ENCODE data around the gene MIPEP. TPM values are rescaled to one million over a fixed set of nuclear protein-coding genes. Genes with fewer than 3 reads are reported as not detected.
"Not testable (repeated sequence)": the region's sequence is repeated elsewhere in the genome, so short reads cannot be mapped to it uniquely, and the experiment has no call there.

MIPEP gene
- total RNA-seq, 2 experiments from 2014 or later = 13.2 to 15.5 TPM

DNA sequence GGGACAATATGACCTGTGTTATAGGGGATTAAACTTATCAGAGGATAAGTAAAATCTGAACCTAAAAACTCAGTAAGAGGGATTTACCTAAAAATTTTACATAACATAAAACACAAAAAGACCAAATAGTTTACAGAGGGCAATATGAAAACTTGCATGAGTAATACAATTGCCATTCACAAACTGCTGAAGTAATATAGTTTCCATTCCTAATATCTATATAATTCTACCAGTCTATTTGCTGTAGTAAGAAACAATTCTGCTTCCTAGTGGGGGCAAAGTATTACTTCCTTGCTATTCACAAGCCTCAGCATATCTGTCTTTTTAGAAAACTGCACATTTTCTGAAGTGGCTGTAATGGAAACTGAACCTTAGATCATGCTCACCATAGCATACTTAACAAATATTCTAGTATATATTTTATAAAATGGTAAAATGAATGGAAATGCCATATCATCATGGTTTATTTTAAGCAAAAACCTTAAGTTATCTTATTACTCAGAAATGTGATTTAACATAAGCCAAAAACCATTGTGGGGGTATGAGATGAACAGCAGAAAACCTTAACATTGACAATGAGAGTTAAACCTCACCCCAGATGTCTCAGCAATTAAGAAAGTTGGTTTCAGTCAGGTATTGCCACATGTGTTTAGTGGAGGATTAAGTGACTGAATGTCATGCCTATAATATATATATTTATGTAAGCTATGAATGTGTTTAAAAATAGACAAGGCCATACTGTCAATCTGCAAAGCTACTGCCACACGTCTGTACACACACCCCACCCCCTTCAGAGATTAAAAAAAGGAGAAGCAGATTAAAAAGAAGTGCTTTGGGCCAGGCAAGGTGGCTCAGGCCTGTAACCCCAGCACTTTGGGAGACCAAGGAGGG is 136.8 kb downstream of the MIPEP start:
- POLR2A ChIA-PET = no interaction called here
- DNase-seq (no peak), ATAC-seq (peak; percentile 78)
- H3K4me3 Mint-ChIP-seq = no peak overlapping the region
- peaks cover 3% of the 10 kb centered on the region for H3K27me3 Mint-ChIP-seq
- H3K4me1 Mint-ChIP-seq = peaks cover 44% of the 10 kb centered on the region
- H3K27ac Mint-ChIP-seq = no peak overlapping the region
- no peaks in the 10 kb centered on the region for H3K9me3 Mint-ChIP-seq (ENCODE audit: low read depth)
- intact Hi-C loops (cut with DNase I, micrococcal nuclease) = loop anchor here (1.0 to 5.0 kb wide), 3 partner anchors 42 to 285 kb away; no protein-coding TSS in a partner anchor
- peaks cover 6% of the 10 kb centered on the region for H3K36me3 Mint-ChIP-seq (ENCODE audit: low read depth)
- CTCF ChIA-PET = interaction anchor here (1.1 kb wide), 1 partner anchor 9 kb away, joined by 3 read pairs; no protein-coding TSS in a partner anchor

DNA sequence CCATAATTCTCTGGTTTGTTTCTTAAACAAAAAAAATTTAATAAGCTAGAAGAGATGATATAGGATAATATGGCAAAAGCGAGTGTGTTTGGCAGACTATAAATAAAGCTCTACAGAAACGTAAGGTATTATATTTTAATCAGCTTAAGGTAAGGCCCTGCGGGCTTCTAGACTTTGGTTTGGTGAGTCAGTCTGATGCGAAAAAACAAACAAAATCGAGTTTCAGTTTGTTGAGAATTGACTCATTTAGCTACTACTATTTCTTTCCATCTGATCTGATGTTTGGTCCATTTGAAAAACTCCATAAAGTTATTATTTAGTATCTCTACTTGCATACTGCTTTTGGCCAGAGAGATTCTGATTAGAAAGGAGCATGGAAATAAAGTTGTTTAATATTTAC is 138.0 kb downstream of the MIPEP start:
- Mint-ChIP-seq H3K4me1 (peaks cover 44% of the 10 kb centered on the region), H3K4me3 (no peak overlapping the region), H3K9me3 (ENCODE audit: low read depth) (no peaks in the 10 kb centered on the region), H3K36me3 (ENCODE audit: low read depth) (peaks cover 5% of the 10 kb centered on the region), H3K27me3 (peaks cover 3% of the 10 kb centered on the region), H3K27ac (peak overlapping the region; percentile 34)
- DNase-seq (no peak), ATAC-seq (no peak)
- ChIA-PET POLR2A (no interaction called here), CTCF (interaction anchor here (0.9 kb wide), 1 partner anchor 9 kb away, joined by 3 read pairs; no protein-coding TSS in a partner anchor)
- intact Hi-C loops (cut with DNase I, micrococcal nuclease) = loop anchor here in 1 of 2 experiments (1.0 to 5.0 kb wide), 3 partner anchors 8 to 284 kb away; no protein-coding TSS in a partner anchor

DNA sequence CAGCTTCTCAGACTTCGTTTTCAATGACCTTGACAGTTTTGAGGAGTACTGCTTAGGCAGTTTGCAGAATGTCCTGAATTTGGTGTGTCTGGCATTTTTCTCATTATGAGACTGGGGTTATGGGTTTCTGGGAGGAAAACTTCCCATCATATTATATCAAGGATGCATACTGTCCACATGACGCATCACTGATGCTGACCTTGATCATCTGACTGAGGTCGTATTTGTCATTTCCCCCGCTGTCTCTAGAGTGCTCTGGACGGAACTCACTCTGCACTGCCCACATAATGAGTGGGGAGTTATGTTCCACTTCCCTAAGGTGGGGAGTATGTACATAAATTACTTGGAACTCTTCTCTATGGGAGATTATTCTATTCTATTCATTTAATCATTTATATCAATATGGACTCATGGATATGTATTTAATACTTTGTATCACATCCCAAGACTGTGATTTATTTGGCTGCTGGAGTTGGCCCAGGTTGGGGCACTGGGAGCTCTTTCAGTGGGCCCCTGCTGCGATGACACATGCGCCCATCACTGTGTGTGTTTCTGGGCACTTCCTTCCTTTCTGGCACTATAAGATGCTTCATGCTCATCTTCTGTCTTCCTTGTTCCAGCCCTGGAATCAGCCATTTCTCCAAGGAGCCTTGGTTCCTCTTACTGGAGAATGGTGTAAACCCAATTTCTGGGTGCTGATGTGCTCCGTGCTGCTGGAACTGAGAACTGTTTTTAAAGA is 138.6 kb downstream of the MIPEP start:
- ChIA-PET CTCF (interaction anchor here (0.9 kb wide), 1 partner anchor 9 kb away, joined by 3 read pairs; no protein-coding TSS in a partner anchor), POLR2A (no interaction called here)
- peak; percentile 39 for DNase-seq
- Mint-ChIP-seq H3K4me1 (peaks cover 44% of the 10 kb centered on the region), H3K27ac (no peak overlapping the region), H3K4me3 (no peak overlapping the region), H3K27me3 (peaks cover 3% of the 10 kb centered on the region), H3K9me3 (ENCODE audit: low read depth) (no peaks in the 10 kb centered on the region), H3K36me3 (ENCODE audit: low read depth) (peaks cover 5% of the 10 kb centered on the region)
- intact Hi-C loops (cut with DNase I, micrococcal nuclease) = loop anchor here in 1 of 2 experiments (1.0 to 5.0 kb wide), 3 partner anchors 7 to 283 kb away; no protein-coding TSS in a partner anchor
- ATAC-seq = no peak

DNA sequence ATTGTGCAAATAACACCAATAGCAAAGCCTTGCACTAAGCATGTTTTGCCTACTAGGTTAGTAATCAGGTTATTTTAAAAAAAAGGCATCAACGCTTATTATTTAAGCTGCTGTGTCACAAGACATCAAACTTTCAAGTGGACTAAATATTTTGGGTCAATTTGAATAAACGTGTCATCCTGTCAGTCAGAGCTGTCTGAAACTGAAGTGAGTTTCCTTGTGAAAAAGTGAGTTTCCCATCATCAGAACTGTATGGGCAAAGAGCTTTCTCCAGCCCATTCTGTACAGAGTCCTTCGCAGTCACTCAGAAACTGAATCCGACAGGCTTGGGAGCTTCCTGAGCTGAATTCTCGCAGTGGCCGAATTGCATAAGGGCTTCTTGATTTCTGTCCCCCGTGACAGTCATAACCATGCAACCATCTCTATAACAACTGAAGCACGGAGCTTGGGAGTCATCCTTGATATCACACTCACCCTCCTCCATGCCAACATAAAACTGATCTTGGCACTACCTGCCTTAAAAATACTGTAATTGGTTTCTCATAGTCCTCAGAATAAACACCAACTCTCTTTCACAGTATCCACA is 139.8 kb downstream of the MIPEP start:
- H3K9me3 Mint-ChIP-seq (ENCODE audit: low read depth) = no peaks in the 10 kb centered on the region
- H3K36me3 Mint-ChIP-seq (ENCODE audit: low read depth) = no peaks in the 10 kb centered on the region
- no peak overlapping the region for H3K4me3 Mint-ChIP-seq
- ATAC-seq (no peak), DNase-seq (no peak)
- CTCF ChIA-PET = interaction anchor here (0.8 to 1.6 kb wide), 2 partner anchors 8 to 40 kb away, joined by 3 to 5 read pairs; no protein-coding TSS in a partner anchor
- H3K4me1 Mint-ChIP-seq = peaks cover 42% of the 10 kb centered on the region
- intact Hi-C loops (cut with DNase I, micrococcal nuclease) = no loop called here
- POLR2A ChIA-PET = no interaction called here
- H3K27ac Mint-ChIP-seq = no peak overlapping the region
- H3K27me3 Mint-ChIP-seq = peaks cover 3% of the 10 kb centered on the region

DNA sequence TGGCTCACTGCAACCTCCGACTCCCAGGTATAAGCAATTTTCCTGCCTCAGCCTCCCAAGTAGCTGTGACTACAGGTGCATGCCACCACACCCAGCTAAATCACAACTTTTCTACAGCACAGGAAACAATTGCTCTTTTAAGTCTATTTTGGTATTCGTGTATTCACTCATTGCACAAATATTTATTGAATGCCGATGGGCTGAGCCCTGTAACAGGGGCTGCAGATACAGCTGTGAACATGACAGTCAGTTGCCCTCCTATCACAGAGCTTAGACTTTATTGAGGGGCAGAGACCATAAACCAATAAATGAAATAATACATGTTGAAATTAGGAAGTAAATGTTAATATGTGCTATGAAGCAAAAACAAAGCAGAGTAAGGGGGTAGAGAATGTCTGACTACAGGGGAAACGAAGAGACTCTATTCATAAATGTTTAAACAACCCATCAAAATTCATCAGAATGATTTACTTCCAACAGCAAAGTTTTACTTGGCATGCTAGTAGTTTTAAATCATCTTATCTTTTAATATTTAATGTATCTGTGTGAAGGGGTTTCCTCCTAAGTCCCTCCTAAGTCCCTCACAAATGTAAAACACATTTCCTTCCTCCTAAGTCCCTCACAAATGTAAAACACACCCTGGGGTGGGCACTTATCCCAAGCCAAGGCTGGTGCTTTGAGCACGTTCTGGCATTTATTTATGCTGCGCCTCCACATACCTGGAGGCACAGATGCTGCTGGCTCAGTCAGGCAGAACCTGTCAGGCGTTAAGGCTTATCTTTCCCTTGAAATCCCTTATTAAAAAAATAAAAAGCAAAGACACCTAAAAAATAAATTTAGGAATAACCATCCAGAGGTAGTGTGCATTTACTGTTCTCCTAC is 140.8 kb downstream of the MIPEP start:
- no peak for DNase-seq
- intact Hi-C loops (cut with DNase I, micrococcal nuclease) = no loop called here
- ChIA-PET POLR2A (no interaction called here), CTCF (interaction anchor here (0.8 to 1.6 kb wide), 2 partner anchors 7 to 41 kb away, joined by 3 to 5 read pairs; no protein-coding TSS in a partner anchor)
- H3K9me3 Mint-ChIP-seq (ENCODE audit: low read depth) = no peaks in the 10 kb centered on the region
- no peak overlapping the region for H3K27ac Mint-ChIP-seq
- H3K4me1 Mint-ChIP-seq = peaks cover 44% of the 10 kb centered on the region
- ATAC-seq = no peak
- H3K4me3 Mint-ChIP-seq = no peak overlapping the region
- H3K27me3 Mint-ChIP-seq = peaks cover 3% of the 10 kb centered on the region
- H3K36me3 Mint-ChIP-seq (ENCODE audit: low read depth) = no peaks in the 10 kb centered on the region

DNA sequence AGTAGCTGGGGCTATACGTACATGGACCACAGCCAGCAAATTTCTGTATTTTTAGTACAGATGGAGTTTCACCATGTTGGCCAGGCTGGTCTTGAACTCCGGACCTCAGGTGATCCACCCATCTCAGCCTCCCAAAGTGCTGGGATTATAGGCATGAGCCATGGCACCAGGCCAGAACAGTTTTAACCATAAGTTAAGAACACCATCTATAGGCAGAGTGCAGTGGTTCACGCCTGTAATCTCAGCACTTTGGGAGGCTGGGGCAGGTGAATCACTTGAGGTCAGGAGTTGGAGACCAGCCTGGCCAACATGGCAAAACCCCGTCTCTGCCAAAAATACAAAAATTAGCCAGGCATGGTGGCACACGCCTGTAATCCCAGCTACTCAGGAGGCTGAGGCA is 143.1 kb downstream of the MIPEP start:
- H3K9me3 Mint-ChIP-seq (ENCODE audit: low read depth); CTCF ChIA-PET; DNase-seq; H3K4me3 Mint-ChIP-seq; H3K27ac Mint-ChIP-seq; ATAC-seq; H3K27me3 Mint-ChIP-seq; intact Hi-C loops (cut with DNase I, micrococcal nuclease); H3K36me3 Mint-ChIP-seq (ENCODE audit: low read depth); POLR2A ChIA-PET: not testable (repeated sequence)
- H3K4me1 Mint-ChIP-seq = peaks cover 43% of the 10 kb centered on the region

DNA sequence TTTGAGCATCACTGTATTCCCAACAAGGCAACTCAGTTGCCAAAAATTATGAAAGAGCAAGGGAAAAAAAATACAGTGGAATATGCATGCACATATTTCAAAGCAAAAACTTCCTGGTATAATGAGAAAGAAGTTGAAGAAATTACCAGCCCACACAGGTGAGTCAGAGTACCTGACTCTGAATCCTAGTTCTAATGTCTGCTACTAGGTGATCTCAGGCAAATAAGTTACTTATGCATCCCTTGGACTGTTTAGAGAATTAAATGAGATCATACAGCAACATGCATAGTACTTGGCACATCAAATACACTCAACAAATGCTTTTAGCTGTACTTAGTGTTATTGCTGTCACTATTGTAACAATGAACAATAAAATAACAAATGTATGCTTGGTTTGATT is 144.9 kb downstream of the MIPEP start:
- POLR2A ChIA-PET = no interaction called here
- peaks cover 31% of the 10 kb centered on the region for H3K4me1 Mint-ChIP-seq

GRCh38 chr13:23743278-23744076 is 145.7 kb downstream of the MIPEP start:
- H3K27ac Mint-ChIP-seq = no peak overlapping the region
- H3K4me3 Mint-ChIP-seq = no peak overlapping the region
- no peaks in the 10 kb centered on the region for H3K9me3 Mint-ChIP-seq (ENCODE audit: low read depth)
- intact Hi-C loops (cut with DNase I, micrococcal nuclease) = loop anchor here (1.0 kb wide), 2 partner anchors 8 to 51 kb away; no protein-coding TSS in a partner anchor
- H3K27me3 Mint-ChIP-seq = no peaks in the 10 kb centered on the region
- no peaks in the 10 kb centered on the region for H3K36me3 Mint-ChIP-seq (ENCODE audit: low read depth)
- DNase-seq (peak; percentile 21), ATAC-seq (peak; percentile 98)
- peaks cover 31% of the 10 kb centered on the region for H3K4me1 Mint-ChIP-seq
- ChIA-PET CTCF (interaction anchor here (0.8 to 1.1 kb wide), 3 partner anchors 10 to 51 kb away, joined by 3 to 4 read pairs (median 4); no protein-coding TSS in a partner anchor), POLR2A (interaction anchor here (0.7 kb wide), 1 partner anchor 443 kb away, joined by 3 read pairs; no protein-coding TSS in a partner anchor)

More for the DNA sequence above, 144.9 kb downstream of the MIPEP start:
- Mint-ChIP-seq H3K27ac (no peak overlapping the region), H3K27me3 (no peaks in the 10 kb centered on the region), H3K9me3 (ENCODE audit: low read depth) (no peaks in the 10 kb centered on the region), H3K4me3 (no peak overlapping the region), H3K36me3 (ENCODE audit: low read depth) (no peaks in the 10 kb centered on the region)
- intact Hi-C loops (cut with DNase I, micrococcal nuclease) = no loop called here
- CTCF ChIA-PET = interaction anchor here (0.8 to 1.1 kb wide), 2 partner anchors 18 to 50 kb away, joined by 4 read pairs; no protein-coding TSS in a partner anchor
- DNase-seq (no peak), ATAC-seq (peak; percentile 42)

GRCh38 chr13:23741879-23742510 is 147.2 kb downstream of the MIPEP start:
- H3K27me3 Mint-ChIP-seq = no peaks in the 10 kb centered on the region
- DNase-seq = peak; percentile 16
- no peaks in the 10 kb centered on the region for H3K9me3 Mint-ChIP-seq (ENCODE audit: low read depth)
- intact Hi-C loops (cut with DNase I, micrococcal nuclease) = no loop called here
- no peak overlapping the region for H3K4me3 Mint-ChIP-seq
- POLR2A ChIA-PET = no interaction called here
- no peak overlapping the region for H3K27ac Mint-ChIP-seq
- peaks cover 31% of the 10 kb centered on the region for H3K4me1 Mint-ChIP-seq
- CTCF ChIA-PET = interaction anchor here (0.6 to 1.7 kb wide), 9 partner anchors 7 to 1548 kb away, joined by 3 to 5 read pairs (median 3); no protein-coding TSS in a partner anchor
- H3K36me3 Mint-ChIP-seq (ENCODE audit: low read depth) = no peaks in the 10 kb centered on the region
- ATAC-seq = no peak
